ENCODE measurements around the gene OR5L2.
"Not testable (repeated sequence)": the region's sequence is repeated elsewhere in the genome, so short reads cannot be mapped to it uniquely, and the experiment has no call there.

DNA sequence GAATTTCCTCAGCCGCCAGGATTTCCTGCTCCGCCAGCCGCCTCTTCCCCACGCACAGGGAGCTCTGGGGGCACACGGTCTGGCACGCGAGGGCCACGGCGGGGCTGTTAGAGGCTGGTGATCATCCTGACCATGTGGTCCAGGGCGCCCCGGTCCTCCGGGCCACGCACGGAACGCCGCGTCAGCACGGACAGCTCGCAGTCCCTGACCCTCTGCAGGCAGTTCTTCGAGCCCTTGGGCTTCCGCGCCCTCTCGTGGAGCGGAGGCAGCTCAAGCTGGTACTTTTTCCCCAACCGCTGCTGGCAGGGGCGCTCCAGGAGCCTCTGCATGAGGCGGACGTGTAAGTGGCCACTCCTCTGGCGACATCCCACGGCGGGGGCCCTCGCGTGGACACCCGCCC lies 46.1 kb downstream of the OR5L2 start:
- TF ChIP-seq, protein P1, sequence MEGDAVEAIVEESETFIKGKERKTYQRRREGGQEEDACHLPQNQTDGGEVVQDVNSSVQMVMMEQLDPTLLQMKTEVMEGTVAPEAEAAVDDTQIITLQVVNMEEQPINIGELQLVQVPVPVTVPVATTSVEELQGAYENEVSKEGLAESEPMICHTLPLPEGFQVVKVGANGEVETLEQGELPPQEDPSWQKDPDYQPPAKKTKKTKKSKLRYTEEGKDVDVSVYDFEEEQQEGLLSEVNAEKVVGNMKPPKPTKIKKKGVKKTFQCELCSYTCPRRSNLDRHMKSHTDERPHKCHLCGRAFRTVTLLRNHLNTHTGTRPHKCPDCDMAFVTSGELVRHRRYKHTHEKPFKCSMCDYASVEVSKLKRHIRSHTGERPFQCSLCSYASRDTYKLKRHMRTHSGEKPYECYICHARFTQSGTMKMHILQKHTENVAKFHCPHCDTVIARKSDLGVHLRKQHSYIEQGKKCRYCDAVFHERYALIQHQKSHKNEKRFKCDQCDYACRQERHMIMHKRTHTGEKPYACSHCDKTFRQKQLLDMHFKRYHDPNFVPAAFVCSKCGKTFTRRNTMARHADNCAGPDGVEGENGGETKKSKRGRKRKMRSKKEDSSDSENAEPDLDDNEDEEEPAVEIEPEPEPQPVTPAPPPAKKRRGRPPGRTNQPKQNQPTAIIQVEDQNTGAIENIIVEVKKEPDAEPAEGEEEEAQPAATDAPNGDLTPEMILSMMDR (IDR thresholded peaks at IDR 0.05) = not testable (repeated sequence)
- TF ChIP-seq POLR2A (IDR thresholded peaks at IDR 0.05) = not testable (repeated sequence)

Data from thyroid gland (tissue), 4 donors.